KBM-7 (cell line): ENCODE data around the gene LDLRAP1.

Source experiments
- DNase-seq: peaks from one replicate; pipeline ENCODE4 v3.0.0-alpha.2; 2015
- in situ Hi-C: fragments of 300-500 bp; cut with MboI; formaldehyde crosslinking; loops from 2 replicates; pipeline ENCODE4 v1.14.3; 2020; ENCODE audit warnings: low sequenced_read_pairs, low pct_unique_long_range_greater_than_20kb, mixed read lengths

LDLRAP1 gene

DNA sequence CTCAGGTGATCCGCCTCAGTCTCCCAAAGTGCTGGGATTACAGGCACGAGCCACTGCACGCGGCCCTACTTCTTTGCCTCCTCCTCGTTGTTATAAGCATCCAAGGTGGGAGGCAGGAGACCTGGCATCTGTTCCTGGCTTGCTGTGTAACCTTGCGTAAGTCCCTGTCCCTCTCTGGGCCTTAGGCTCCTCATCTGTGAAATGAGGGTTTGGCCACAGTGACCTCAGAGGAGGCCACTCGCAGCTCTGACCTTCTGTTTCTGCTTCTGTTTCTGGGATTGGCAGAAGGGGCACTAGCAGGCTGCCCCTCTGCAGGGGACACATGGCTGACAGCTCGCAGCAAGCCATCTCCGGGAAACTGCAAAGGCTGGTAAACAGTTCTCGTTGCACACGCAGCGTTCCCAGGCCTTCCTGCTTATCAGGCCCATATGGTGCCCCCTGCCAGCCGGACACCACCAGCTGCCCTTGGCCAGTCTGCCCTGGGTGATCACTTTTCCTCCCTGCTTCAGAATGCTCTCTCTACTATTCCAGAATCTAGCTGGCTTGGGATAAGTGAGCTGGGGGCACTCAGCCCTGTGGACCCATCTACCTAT lies 2.6 kb upstream of the LDLRAP1 start:
- in situ Hi-C loops = no loop called here
- no peak for DNase-seq

GRCh38 chr1:25541425-25541824 lies 2.0 kb upstream of the LDLRAP1 start:
- in situ Hi-C loops = no loop called here

DNA sequence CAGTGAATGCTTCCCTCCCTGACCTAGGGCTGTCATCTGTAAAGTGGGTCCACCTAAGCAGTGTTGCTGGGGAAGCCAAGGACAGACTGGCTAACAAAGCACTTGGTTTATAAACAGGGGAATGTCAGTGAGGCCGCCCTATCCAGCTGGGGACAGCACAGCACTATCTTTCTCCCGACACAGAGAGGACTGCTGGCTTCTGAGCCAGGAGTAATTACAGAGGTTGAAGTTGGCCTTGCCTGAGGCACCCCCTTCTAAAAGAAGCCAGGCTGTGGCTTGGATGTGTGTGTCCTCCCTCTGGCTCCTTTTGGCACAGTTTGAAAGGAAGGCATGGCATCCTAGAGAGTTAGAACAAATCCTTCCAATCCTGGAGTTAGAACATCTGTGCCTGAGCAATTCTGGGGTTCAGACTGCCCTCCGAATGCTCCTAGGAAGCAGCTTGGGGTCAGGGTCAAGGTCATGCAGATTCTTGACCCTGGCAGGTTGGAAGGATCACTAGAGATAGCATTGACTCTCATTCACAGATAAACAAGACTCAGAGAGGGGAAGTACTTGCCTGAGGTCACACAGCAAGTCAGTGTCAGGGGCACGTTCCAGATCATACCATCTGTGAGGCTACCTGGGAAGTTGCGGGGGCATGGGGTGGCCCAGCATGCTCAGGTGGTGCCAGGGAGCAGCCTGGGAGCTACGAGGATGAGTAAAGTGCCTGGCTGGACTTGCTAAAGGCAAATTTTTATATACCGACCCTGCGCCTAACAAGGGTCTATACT lies 1.3 kb upstream of the LDLRAP1 start:
- DNase-seq = no peak
- in situ Hi-C loops = no loop called here

More at GRCh38 chr1:25541425-25541824, 2.0 kb upstream of the LDLRAP1 start:
- no peak for DNase-seq

- in situ Hi-C loops = no loop called here
- DNase-seq = no peak
Observed at GRCh38 chr1:25543005-25543424, 391 bp upstream of the LDLRAP1 start.

DNA sequence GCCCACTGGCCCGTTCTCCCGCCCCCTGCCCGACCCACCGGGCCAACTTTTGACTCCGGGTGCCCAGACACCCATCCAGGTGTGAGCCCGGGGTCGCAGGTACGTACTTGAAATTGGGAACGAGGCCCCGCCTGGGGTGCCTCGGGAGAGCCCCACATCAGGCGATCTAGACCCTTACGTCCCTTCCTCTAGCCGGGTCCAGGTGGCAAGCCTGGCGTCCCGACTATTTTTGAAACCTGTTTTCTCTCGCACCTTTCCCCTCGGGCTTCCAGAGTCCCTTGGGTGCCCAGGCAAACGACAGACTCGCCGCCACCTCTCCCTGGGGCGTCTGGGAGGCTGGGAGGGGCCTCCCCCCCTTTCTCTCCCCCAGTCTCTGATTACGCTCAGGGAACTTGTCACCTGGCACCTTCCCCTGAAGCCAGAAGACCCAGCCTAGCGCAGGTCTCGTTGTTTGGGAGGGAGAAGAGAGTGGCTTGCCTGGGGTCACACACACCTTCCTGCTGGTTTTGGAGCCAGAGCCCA lies 898 bp downstream of the LDLRAP1 start:
- in situ Hi-C loops = no loop called here
- DNase-seq = no peak

DNA sequence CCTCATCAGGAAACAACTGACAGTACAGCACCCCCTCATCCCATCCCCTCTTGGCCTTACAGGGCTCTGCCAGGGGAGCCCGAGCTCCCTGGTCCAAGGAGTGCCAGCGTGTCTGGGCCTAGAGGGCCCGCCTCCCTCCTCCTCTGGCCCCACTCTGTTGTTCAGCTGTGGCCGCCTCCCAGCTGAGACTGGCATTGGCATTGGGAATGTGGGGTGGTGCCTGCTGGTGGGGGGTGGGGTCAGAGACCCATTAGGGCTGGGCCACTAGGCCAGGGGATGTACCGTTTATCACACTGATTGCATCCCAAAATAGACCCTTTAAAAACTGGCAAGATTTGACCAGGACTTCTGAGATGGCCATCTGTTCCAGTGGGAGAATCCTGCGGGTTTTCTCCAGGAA lies 1.4 kb downstream of the LDLRAP1 start:
- in situ Hi-C loops = no loop called here
- no peak for DNase-seq

- DNase-seq = no peak
- in situ Hi-C loops = no loop called here
Observed at GRCh38 chr1:25545767-25546166, 2.4 kb downstream of the LDLRAP1 start.

- DNase-seq = no peak
- in situ Hi-C loops = no loop called here
Observed at GRCh38 chr1:25546193-25546592, 2.8 kb downstream of the LDLRAP1 start.

- in situ Hi-C loops = no loop called here
- DNase-seq = no peak
Observed at GRCh38 chr1:25548601-25549000, 5.2 kb downstream of the LDLRAP1 start.

GRCh38 chr1:25549273-25550154 lies 6.1 kb downstream of the LDLRAP1 start:
- in situ Hi-C loops = no loop called here
- peak; percentile 96 for DNase-seq

- in situ Hi-C loops = no loop called here
- no peak for DNase-seq
Observed at GRCh38 chr1:25550155-25550506, 6.7 kb downstream of the LDLRAP1 start.

- in situ Hi-C loops = no loop called here
- no peak for DNase-seq
Observed at GRCh38 chr1:25550683-25551310, 7.4 kb downstream of the LDLRAP1 start.

GRCh38 chr1:25553749-25554429 lies 10.5 kb downstream of the LDLRAP1 start:
- DNase-seq = no peak
- in situ Hi-C loops = no loop called here

DNA sequence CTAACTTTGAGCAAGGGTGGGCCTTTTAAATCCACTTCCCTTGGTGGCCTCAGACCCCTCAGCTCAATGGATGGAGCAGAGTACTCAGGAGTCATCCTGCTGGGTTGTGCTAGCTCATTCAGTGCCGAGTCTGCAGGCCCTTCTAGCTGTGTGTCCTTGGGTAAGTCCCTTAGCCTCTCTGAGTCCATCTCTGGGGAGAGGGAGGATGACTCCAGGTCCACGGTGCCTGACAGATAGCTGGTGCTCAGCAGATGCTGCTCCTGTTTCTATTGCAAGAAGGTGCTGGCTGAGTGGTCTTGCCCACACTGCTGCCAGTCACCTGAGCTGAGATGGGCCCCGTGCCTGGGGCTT lies 11.0 kb downstream of the LDLRAP1 start:
- in situ Hi-C loops = no loop called here

GRCh38 chr1:25554886-25555752 lies 11.7 kb downstream of the LDLRAP1 start:
- in situ Hi-C loops = no loop called here
- DNase-seq = no peak

More for the DNA sequence above, 11.0 kb downstream of the LDLRAP1 start:
- DNase-seq = no peak

- in situ Hi-C loops = no loop called here
- DNase-seq = no peak
Observed at GRCh38 chr1:25555753-25556092, 12.3 kb downstream of the LDLRAP1 start.

DNA sequence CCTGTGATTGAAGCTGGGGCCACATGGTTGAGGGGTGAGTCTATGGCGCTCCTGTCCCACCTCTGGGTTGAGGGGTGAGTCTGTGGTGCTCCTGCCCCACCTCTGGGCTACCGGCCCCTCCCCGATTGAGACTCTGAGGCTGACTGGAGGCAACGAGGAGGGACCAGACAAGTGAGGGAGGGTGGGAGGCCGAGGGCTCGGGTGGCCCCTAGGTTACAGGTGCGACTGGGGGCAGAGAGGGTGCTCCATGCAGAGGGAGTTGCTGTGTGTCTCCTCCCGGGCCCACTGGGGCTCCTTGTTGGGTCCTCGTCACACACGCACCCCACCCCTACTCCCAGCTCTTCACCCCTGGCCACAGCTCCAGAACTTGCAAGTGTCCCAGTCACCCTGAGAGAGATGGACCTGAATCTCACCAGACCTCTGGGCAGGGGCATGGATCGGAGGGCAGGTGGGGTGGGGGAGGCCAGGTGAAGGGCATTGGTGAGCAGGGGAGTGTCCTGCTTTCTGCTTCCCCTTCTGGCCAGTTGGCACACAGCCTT lies 12.8 kb downstream of the LDLRAP1 start:
- in situ Hi-C loops = no loop called here
- no peak for DNase-seq
